GM18907 (cell line): ENCODE results near the gene TMEM167A.
"Not testable (repeated sequence)": the region's sequence is repeated elsewhere in the genome, so short reads cannot be mapped to it uniquely, and the experiment has no call there.

Experiments used
- ATAC-seq: cut with Tn5 transposase; IDR thresholded peaks from one replicate; pipeline ENCODE4 v1.9.1; 2021; ENCODE audit warnings: mild to moderate bottlenecking, moderate library complexity; ENCODE audit not compliant: unreplicated experiment

Gene TMEM167A

GRCh38 chr5:83090169-83090568 is 13.0 kb upstream of the TMEM167A start:
- ATAC-seq = no peak

DNA sequence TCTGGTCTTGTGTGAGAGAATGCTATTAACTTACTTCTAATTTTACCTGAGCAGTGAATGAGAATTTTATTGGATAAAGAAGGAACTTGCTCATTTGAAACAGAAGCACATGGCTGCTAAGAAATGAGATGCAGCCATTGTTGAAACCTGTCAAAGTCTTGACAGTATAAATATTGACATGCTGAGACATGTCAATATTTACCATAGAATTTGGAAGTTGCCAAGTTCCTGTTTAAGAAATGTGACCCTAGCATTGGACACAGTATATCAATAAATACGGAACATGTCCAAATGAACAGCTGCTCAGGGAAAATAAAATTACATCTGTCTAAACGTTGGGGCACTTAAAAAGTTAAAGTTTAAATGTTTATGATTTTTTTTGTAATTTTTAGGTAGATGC is 7.9 kb upstream of the TMEM167A start:
- ATAC-seq = no peak

DNA sequence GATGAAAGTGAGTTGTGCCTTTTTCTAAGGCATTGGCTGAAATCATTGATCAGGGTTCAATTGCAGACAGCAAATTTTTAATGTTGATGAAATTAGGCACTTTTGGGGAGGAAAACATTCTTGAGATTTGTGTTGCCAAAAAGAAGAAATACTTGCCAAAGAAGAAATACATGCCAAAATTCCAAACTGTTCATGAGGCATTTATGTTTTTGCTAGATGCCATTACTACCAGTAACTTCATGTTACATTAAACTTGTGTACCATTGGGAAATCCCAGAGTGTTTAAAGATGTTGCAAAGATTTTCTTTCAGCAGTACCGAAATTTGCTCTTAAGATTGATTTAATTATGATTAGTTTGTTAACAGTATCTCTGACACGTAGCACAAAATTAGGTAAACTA is 7.1 kb upstream of the TMEM167A start:
- ATAC-seq = no peak

DNA sequence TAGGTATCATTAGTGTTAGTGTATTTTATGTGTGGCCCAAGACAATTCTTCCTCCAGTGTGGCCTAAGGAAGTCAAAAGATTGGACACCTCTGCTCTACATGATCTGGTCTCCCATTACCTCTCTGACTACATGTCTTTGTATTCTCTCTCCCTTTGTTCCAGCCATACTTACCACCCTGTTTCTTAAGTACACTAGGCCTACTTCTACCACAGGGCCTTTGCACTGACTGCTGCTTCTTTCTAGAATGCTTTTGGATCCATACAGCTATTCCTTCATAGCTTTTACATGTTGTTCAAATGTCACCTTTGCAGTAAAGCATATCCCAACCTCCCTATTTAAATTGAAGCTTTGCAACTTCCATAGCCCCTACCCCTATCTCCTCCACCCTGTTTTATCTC is 5.6 kb upstream of the TMEM167A start:
- ATAC-seq = no peak

GRCh38 chr5:83077662-83078261 is 568 bp upstream of the TMEM167A start:
- ATAC-seq = peak; percentile 14

DNA sequence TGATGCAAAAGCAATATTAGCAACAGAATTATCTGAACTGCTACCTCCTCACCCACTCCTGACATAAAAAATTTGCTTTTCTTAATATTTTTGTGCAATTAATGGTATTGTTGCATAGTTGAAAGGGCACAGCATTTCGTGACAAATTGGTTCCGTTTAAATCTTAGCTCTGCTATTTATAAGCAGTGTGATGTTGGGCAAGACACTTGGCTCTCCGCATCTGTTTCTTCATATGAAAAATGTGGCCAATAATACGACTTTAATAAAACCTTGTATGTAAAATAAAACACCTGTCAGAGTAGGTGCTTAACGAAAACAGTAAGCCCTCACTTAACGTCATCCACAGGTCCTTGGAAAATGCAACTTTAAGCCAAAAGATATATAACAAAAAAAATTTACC is 4.2 kb downstream of the TMEM167A start:
- ATAC-seq = no peak

- ATAC-seq = no peak
These were observed 5.7 kb downstream of the TMEM167A start for GRCh38 chr5:83071286-83072051.

- ATAC-seq = no peak
These were observed 7.9 kb downstream of the TMEM167A start for GRCh38 chr5:83069096-83069799.

GRCh38 chr5:83067377-83067776 is 9.8 kb downstream of the TMEM167A start:
- not testable (repeated sequence) for ATAC-seq

DNA sequence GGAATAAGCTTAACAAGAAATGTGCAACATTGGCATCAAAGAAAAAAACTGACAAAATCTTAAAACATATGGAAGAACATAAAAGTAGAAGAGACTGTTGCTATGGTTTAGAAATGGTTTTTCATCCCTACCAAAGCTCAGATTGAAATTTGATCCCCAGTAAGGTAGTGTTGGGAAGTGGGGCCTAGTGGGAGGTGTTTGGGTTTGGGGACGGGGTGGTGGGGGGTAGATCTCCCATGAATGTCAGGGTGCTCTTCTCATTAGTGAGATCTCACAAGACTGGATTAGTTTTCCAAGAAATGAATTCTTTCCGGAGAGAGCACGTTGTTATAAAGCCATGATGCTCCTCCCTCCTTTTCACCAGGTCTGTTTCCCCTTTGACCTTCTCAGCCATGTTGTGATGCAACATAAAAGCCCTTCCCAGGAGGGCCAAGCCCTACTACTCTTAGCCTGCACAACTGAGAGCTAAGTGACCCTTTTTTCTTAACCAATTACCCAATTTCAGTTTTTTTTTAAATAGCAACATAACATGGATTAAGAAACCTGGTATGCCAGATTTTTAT is 10.6 kb downstream of the TMEM167A start:
- ATAC-seq = no peak

- ATAC-seq = no peak
These were observed 17.9 kb downstream of the TMEM167A start for GRCh38 chr5:83059341-83059740.

- no peak for ATAC-seq
These were observed 18.5 kb downstream of the TMEM167A start for GRCh38 chr5:83058726-83059125.

- no peak for ATAC-seq
These were observed 22.0 kb downstream of the TMEM167A start for GRCh38 chr5:83055166-83055565.

DNA sequence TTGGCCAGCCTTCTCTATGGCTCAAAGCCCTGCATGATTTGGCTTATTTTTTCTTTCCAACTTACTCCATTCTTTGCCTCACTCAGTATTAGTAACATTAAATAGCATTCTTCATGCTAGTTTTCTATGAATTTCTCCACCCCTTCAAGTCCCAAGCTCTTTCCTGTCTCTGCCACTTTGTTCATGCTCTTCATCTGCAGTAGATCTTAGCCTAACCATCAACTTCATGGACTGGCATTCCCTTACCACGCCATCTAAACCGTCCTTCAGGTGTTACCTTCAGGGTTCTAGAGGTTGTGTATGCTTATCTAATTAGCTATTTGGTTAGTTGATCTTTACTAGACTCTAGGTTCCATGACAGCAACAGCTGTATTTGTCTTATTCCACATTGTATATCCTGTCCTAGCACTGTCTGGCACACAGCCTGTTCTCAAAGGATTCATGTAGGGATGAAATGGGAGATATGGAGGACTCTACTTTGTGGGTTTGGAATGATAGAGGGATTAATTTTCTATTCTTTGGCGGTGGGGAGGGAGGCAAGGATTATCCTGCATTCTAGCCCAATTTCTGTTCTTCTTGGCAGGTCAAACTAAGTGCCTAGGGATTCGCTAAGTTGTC is 26.4 kb downstream of the TMEM167A start:
- no peak for ATAC-seq

DNA sequence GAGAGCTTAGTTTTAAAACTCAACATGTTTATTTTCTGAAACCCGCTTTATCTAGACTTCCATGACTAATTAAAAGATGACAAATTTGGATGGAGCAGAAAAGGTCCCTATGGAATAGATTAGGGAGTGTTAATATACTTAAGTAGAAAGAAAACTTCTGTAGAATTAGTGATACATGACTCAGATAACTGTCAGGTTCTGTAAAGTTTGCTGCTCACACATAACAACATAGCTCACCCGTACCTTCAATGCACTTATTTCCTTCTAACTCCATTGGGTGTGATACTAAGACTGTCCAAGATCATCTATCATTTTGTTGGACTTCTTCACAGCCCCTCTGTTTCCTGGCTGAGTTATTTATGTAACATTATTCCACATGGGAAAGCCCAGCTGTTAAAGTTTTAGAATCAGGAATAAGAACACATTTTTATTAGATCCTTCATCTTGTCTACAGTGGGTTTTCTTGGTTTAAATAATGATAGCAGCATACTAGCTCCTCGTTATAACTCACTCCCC is 27.8 kb downstream of the TMEM167A start:
- ATAC-seq = no peak

GRCh38 chr5:83048811-83049210 is 28.4 kb downstream of the TMEM167A start:
- no peak for ATAC-seq

- no peak for ATAC-seq
These were observed 28.9 kb downstream of the TMEM167A start for GRCh38 chr5:83048277-83048676.

GRCh38 chr5:83044926-83045325 is 32.3 kb downstream of the TMEM167A start:
- ATAC-seq = no peak

DNA sequence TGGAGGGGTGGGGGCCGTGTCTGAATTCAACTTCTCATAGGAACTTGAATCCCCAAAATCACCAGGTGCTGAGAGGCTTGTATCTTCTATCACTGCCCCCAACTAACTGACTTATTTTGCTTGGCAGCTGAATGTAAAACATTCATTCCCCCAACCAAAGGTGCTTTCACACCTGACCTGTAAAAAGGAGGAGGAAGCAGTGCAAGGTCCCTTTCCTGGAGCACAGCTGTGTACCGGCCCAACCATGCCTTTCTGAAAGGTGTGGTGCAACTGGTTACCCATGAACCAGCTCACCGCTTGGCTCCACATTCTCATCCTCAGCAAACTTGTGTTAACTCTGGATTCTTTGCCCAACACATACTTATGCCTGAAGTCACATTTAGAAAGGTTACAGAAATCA is 34.7 kb downstream of the TMEM167A start:
- no peak for ATAC-seq

GRCh38 chr5:83038924-83039323 is 38.3 kb downstream of the TMEM167A start:
- no peak for ATAC-seq

DNA sequence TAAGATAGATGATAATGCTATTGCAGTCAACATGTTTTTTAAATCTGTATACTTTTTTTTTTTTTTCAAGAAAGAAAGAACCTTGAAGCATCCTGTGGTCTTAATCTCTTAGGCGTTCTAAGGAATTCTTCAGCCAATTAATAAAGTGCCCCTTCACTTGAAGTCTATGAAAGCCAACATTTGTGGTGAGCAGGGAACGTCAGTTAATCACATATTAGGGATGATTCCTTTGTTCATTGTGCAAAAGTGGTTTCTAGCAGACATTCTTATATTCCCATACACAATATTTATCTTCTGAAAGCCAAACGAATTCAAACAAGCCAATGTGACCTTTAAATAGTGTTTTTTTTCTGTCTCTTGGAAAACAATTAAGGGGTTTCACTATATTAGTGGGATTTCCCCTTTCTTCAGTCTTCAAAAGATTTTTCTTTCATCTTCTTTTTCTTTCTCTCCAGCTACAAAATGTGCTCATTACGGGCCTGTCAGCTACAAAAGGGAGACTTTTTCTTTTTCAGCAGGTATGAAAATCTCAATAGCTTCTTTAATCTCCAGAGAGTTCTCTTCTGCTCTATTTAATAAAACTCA is 40.1 kb downstream of the TMEM167A start:
- ATAC-seq = no peak
